ENCODE data around the gene ZNF608. TPM values are rescaled to one million over a fixed set of nuclear protein-coding genes. Genes with fewer than 3 reads are reported as not detected.

The ZNF608 gene
- total RNA-seq, 1 experiment from 2014 or later, result 58.7 TPM

DNA sequence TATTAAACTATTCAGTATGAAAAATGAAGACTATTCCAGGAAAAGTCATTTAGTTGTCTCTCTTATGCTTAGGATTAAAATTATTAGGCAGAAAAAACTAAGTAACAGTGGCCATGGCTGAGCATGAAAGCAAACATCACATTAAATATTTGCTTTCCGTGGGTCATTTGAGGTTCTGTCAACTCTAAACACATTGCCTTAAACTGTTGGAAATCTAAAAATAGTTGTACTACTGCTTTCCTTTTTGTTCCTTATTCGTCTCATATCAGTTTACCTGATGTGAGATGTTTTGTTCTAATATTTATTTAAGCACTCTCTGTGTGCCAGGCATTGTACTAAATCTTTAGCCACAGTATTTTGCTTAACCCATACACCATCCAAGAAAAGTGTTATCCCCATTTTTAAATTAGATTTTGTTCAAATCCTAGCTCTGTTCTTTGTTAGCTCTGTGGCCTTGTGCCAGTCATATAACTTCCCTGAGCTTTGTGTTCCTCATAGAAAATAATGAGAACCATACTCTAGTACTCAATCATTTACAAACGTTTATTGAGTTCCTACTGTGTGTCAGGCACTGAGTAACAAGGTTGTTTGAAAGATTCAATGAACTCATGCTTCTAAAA lies 18.7 kb upstream of the ZNF608 start:
- Histone ChIP-seq H3K27me3 (ENCODE audit: control insufficient read depth, insufficient read depth, low read length) (no peaks in the 10 kb centered on the region), H3K4me3 (ENCODE audit: insufficient read depth, low read depth, low read length) (no peak overlapping the region), H3K36me3 (replicated peaks; ENCODE audit: control insufficient read depth, insufficient read depth, low read length) (no peaks in the 10 kb centered on the region)

DNA sequence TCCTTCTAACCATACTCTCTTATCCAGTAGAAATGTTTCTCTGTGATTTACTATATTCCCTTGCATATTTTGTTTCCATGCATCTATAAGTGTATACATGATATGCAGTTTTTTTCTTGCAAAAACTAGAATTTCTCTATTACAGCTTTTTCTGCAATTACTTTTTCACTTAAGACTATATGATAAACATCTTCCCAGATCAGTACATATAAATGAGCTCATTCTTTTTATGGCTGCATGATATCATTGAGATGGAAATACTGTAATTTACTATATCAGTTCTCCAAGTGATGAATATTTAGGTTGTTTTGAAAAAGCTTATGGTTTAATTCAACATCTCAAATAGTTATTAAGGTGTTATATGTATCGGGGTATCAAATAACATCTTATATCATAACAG lies 18.1 kb upstream of the ZNF608 start:
- Histone ChIP-seq H3K4me3 (ENCODE audit: insufficient read depth, low read depth, low read length) (no peak overlapping the region), H3K27me3 (ENCODE audit: control insufficient read depth, insufficient read depth, low read length) (no peaks in the 10 kb centered on the region), H3K36me3 (replicated peaks; ENCODE audit: control insufficient read depth, insufficient read depth, low read length) (no peaks in the 10 kb centered on the region)
- DNase-seq, result no peak

More for the DNA sequence above, 18.7 kb upstream of the ZNF608 start:
- DNase-seq, result no peak

DNA sequence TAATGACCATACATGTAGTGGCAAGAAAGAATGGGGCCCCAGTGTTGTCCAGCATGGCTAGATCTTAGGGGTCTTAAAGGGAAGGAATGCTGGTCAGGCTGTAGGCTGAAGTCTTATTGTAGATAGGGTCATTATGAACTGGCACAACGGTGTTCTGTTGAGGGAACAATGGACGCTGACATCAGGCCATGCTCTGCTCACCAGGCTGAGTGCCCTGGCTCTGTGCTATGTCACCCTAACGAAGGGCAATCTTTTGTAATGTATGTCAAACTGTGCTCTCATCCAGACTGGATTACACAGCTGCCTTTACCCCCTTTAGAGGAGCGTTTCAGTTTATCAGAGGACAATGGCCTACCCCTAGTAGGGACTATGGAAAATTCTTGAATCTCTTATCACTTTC lies 14.6 kb upstream of the ZNF608 start:
- no peak for DNase-seq
- no peak overlapping the region for H3K4me3 ChIP-seq (ENCODE audit: insufficient read depth, low read depth, low read length)
- H3K27me3 ChIP-seq (ENCODE audit: control insufficient read depth, insufficient read depth, low read length), result no peaks in the 10 kb centered on the region
- no peaks in the 10 kb centered on the region for H3K36me3 ChIP-seq (replicated peaks; ENCODE audit: control insufficient read depth, insufficient read depth, low read length)

DNA sequence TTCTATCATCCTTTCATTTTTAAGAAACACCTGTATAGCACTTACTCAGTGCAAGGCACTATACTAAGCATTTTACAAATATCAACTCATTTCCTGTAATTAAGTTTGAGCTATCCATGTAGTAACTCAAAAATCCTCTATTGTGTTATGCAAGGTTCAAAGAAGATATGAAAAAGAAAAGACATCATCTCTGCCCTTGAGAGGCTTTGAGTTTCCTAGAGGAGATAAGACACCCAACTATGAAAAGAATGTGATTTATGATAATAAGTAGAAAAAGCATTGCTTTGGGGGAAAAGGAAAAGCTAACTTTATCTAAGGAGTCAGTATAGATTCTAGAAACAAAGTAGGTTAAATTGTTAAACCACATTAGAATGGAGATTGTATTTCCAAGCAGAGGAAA lies 14.2 kb upstream of the ZNF608 start:
- Histone ChIP-seq H3K27me3 (ENCODE audit: control insufficient read depth, insufficient read depth, low read length) (no peaks in the 10 kb centered on the region), H3K4me3 (ENCODE audit: insufficient read depth, low read depth, low read length) (no peak overlapping the region), H3K36me3 (replicated peaks; ENCODE audit: control insufficient read depth, insufficient read depth, low read length) (no peaks in the 10 kb centered on the region)
- no peak for DNase-seq

DNA sequence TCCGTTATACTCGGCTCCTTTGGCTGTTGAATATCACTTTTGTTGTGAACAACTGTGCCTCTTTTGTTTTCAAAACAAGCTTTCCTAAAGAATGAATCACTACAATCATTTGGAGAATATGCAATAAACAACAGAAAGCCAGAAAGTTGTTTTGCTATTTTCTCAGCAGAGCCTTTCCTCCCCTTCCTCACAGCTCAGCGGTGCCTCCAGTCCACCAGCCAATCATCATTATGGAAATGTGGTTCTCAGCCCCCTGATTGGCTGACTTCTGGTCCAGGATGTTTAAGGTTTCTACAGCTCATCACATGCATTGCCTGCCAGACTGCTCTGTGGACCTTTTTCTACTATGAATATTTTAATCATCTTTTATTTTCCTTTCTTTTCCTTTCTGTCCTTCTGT lies 9.1 kb upstream of the ZNF608 start:
- Histone ChIP-seq H3K27me3 (ENCODE audit: control insufficient read depth, insufficient read depth, low read length) (no peaks in the 10 kb centered on the region), H3K4me3 (ENCODE audit: insufficient read depth, low read depth, low read length) (no peak overlapping the region), H3K36me3 (replicated peaks; ENCODE audit: control insufficient read depth, insufficient read depth, low read length) (no peaks in the 10 kb centered on the region)
- no peak for DNase-seq

DNA sequence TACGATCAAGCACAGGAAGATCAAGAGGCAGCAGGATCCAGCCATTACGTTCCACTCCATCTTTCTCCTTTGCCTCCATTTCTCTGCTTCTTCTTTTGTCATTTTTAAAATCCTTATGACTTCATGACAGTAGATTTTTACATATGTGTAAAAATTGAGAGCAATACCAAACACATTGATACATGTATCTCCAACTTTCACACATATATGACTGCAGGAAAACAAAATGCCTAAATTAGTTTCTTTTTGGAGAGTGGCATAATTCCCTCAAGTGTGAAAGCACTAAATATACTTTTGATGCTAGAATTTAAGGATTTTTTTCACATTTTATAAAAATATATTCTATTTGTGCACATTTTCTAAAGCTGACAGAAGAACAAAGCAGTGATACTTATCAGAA lies 8.6 kb upstream of the ZNF608 start:
- DNase-seq, result no peak
- Histone ChIP-seq H3K4me3 (ENCODE audit: insufficient read depth, low read depth, low read length) (no peak overlapping the region), H3K27me3 (ENCODE audit: control insufficient read depth, insufficient read depth, low read length) (no peaks in the 10 kb centered on the region), H3K36me3 (replicated peaks; ENCODE audit: control insufficient read depth, insufficient read depth, low read length) (no peaks in the 10 kb centered on the region)

DNA sequence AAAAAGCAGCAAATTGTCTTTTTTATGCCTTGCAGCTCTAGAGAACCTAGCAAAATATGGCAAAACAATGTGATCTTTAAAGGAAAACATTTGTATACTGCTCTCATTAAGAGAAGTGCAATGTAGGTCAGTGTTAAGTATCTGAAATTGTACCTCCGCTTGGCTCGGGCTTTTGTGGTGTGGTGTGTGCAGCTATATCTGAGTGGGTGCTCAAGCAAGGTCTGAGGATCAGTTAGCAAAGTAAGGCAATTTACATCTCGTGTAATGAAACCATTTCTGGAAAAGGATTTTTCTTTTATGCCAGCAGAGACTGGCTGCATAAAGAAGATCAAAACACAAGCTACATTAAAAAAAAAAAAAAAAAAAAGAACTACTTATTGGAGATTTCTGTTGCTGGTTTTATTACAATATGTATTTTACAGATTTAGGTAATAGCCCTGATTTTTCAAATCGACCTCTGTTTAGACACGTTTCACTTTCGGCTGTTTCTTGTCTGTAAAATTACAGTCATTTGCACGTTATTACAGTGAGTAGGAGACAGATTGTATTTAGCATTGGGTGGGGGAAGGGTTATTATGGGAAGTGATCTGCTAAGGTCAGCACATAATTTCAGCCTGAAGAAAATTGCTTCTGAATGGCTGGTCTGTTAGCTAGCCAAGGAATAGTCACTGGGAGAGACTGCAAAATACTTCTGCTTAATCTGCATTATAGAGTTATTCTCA lies 7.9 kb upstream of the ZNF608 start:
- no peaks in the 10 kb centered on the region for H3K36me3 ChIP-seq (replicated peaks; ENCODE audit: control insufficient read depth, insufficient read depth, low read length)

DNA sequence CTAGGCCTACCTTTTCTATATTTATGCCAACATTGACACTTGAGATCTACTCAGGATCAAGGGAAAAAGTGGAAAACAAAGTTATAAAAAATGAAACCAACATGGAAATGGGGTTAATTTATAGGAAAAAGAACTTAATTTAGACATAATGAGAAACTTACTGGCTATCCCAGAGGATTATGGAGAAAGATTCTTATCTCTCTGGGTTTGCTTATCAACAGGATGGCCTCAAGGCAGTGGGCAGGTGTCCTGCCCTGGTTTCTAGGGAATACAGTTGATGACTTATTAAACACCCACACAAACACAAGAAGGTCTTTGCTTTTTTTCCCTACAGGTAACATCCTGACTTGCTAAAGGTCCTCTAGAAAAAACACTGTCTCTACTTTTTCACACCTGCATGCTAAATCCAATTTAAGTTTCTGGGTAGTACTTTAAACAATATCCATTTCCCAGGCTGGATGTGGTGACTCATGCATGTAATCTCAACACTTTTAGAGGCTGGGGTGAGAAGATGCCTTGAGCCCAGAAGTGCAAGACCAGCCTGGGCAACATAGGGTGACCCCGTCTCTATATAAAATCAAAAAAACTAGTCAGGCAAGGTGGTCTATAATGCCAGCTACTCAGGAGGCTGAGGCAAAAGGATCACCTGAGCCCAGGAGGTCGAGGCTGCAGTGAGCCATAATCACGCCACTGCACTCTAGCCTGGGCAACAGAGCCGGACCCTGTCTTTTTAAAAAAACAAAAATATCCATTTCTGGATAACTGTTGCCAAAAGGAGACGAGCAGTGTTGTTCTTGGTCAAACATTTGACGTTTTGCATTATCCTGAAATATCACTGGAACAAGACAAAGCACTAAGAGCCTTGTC lies 6.6 kb upstream of the ZNF608 start:
- no peak for DNase-seq
- Histone ChIP-seq H3K4me3 (ENCODE audit: insufficient read depth, low read depth, low read length) (no peak overlapping the region), H3K36me3 (replicated peaks; ENCODE audit: control insufficient read depth, insufficient read depth, low read length) (no peaks in the 10 kb centered on the region), H3K27me3 (ENCODE audit: control insufficient read depth, insufficient read depth, low read length) (no peaks in the 10 kb centered on the region)

More for the DNA sequence above, 7.9 kb upstream of the ZNF608 start:
- Histone ChIP-seq H3K27me3 (ENCODE audit: control insufficient read depth, insufficient read depth, low read length) (no peaks in the 10 kb centered on the region), H3K4me3 (ENCODE audit: insufficient read depth, low read depth, low read length) (no peak overlapping the region)
- DNase-seq, result no peak

- Histone ChIP-seq H3K36me3 (replicated peaks; ENCODE audit: control insufficient read depth, insufficient read depth, low read length) (no peaks in the 10 kb centered on the region), H3K27me3 (ENCODE audit: control insufficient read depth, insufficient read depth, low read length) (no peaks in the 10 kb centered on the region), H3K4me3 (ENCODE audit: insufficient read depth, low read depth, low read length) (no peak overlapping the region)
- DNase-seq, result peak; percentile 35
Observed at GRCh38 chr5:124751031-124751430, 4.6 kb upstream of the ZNF608 start.

DNA sequence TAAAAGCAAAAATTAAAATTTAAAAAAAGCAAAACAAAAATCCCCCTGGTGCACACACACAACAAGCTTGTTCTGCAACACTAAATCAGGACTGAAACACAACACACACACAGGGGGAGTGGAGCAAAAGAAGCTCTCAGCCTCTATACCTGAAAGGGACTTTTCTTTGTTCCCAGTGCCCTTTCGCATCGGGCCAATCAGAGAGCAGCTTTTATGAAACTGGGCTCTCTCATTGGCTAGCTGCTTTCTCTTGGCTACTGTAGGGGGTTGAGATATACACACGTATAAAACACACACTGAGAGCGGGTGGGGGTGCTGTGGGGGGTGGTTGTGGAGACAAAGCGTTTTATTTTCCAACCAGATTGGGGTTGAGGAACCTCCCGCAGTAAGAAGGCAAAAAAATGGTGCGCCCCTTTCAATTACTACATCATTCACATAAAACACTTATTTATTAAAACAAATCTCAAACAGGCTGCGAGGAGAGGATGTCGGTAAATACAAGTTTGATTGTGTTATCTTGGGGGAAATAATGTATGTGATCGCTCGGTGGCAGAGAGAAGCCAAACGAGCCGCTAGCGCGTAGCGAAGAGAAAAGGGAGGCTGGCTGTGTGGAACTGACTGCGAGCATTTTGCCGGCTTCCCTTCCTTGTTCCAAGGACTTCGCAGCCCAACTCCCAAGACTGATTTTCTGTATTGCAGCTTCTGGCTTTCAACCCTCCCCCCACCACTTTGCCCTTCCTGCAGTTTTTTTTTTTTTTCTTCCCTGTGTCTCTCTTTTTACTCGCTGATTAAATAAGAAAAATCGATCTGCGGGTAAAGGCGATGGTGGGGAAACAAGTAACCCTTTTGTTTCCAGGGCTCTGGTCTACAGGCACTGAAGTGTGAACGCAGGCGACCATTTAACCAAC lies 2.5 kb upstream of the ZNF608 start:
- peak overlapping the region; percentile 77 for H3K4me3 ChIP-seq (ENCODE audit: insufficient read depth, low read depth, low read length)
- H3K27me3 ChIP-seq (ENCODE audit: control insufficient read depth, insufficient read depth, low read length), result no peaks in the 10 kb centered on the region
- peak; percentile 81 for DNase-seq
- no peaks in the 10 kb centered on the region for H3K36me3 ChIP-seq (replicated peaks; ENCODE audit: control insufficient read depth, insufficient read depth, low read length)

GRCh38 chr5:124747791-124748686 lies 1.6 kb upstream of the ZNF608 start:
- DNase-seq, result no peak
- H3K36me3 ChIP-seq (replicated peaks; ENCODE audit: control insufficient read depth, insufficient read depth, low read length), result no peaks in the 10 kb centered on the region

GRCh38 chr5:124746916-124747790 lies 714 bp upstream of the ZNF608 start:
- H3K36me3 ChIP-seq (replicated peaks; ENCODE audit: control insufficient read depth, insufficient read depth, low read length), result no peaks in the 10 kb centered on the region
- peak overlapping the region; percentile 77 for H3K4me3 ChIP-seq (ENCODE audit: insufficient read depth, low read depth, low read length)
- no peaks in the 10 kb centered on the region for H3K27me3 ChIP-seq (ENCODE audit: control insufficient read depth, insufficient read depth, low read length)
- peak; percentile 77 for DNase-seq

More at GRCh38 chr5:124747791-124748686, 1.6 kb upstream of the ZNF608 start:
- Histone ChIP-seq H3K27me3 (ENCODE audit: control insufficient read depth, insufficient read depth, low read length) (no peaks in the 10 kb centered on the region), H3K4me3 (ENCODE audit: insufficient read depth, low read depth, low read length) (peak overlapping the region; percentile 77)
